Activated CD4-positive, alpha-beta T cell treated with anti-CD3 and anti-CD28 coated beads for 24 hours (primary cell): Measurements from ENCODE around the gene ATF7IP2.
"Not testable (repeated sequence)": the region's sequence is repeated elsewhere in the genome, so short reads cannot be mapped to it uniquely, and the experiment has no call there.

Experiments used
- DNase-seq, 2 donors: peaks; one replicate each; pipeline ENCODE4 v3.0.0-alpha.2; 2020; ENCODE audit warnings: low read depth in 2 of 2

ATF7IP2 gene

DNA sequence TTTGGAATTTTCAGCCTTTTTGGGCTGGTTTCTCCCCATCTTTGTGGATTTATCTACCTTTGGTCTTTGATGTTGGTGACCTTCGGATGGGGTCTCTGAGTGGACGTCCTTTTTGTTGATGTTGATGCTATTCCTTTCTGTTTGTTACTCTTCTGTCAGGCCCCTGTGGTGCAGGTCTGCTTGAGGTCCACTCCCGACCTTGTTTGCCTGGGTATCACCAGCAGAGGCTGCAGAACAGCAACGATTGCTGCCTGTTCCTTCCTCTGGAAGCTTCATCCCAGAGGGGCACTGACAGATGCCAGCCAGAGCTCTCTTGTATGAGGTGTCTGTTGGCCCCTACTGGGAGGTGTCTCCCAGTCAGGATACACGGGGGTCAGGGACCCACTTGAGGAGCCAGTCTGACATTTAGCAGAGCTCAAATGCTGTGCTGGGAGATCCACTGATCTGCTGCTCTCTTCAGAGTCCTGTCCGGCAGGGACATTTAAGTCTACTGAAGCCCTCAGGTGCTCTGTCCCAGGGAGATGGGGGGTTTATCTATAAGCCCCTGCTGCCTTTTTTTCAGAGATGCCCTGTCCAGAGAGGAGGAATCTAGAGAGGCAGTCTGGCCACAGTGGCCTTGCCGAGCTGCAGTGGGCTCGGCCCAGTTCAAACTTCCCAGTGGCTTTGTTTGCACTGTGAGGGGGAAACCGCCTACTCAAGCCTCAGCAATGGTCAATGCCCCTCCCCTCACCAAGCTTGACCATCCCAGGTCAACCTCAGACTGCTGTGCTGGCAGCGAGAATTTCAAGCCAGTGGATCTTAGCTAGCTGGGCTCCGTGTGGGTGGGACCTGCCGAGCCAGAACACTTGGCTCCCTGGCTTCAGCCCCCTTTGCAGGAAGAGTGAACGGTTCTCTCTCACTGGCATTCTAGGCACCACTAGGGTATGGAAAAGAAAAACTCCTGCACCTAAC, 66.6 kb downstream of the ATF7IP2 start:
- not testable (repeated sequence) for DNase-seq

DNA sequence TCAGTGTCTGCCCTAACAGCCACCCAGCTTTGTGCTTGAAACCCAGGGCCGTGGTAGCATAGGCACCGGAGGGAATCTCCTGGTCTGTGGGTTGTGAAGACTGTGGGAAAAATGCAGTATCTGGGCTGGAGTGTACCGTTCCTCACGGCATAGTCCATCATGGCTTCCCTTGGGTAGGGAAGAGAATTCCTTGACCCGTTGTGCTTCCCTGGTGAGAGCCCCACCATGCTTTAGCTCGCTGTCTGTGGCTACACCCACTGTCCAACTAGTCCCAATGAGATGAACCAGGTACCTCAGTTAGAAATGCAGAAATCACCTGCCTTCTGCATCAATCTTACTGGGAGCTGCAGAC, 67.3 kb downstream of the ATF7IP2 start:
- DNase-seq = no peak

- DNase-seq = no peak
These were observed 80.0 kb downstream of the ATF7IP2 start for GRCh38 chr16:10465821-10466220.

- DNase-seq = no peak
These were observed 80.5 kb downstream of the ATF7IP2 start for GRCh38 chr16:10466313-10466712.

DNA sequence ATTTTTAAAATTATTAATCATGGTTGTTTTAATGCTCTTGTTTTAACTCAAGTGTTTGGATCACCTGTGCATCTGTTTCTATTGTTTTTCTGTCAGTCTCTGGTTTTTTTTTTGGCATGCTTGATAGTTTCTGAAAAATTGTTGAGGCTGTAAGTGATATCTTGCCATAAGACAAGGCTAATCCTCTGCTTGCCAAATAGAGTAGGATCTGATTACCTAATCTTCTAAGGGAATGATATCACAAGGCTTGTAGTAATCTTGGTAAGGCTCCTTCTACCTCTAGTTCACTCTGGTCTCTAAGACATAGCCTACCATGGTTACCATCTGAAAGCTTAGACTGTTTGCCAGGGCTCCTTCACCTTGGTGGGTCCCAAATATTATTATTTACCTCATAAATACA, 81.0 kb downstream of the ATF7IP2 start:
- no peak for DNase-seq

GRCh38 chr16:10476636-10477035, 90.8 kb downstream of the ATF7IP2 start:
- DNase-seq = not testable (repeated sequence)

DNA sequence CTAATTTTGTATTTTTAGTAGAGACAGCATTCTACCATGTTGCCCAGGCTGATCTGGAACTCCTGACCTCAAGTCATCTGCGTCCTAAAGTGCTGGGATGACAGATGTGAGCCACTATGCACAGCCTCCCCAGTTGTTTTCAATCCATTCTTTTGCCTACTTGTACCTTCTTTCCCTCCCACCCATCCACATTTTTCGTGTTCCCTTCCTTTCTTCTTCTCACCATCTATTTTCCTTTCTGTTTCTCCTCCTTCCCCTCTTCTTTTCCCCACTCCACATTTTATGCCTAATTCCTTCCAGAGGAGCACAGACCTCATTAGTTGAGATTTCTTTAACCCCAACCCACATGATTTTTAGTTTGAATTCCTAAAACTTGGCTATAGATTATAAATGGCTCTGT, 94.3 kb downstream of the ATF7IP2 start:
- no peak for DNase-seq

GRCh38 chr16:10485159-10485558, 99.3 kb downstream of the ATF7IP2 start:
- no peak for DNase-seq

DNA sequence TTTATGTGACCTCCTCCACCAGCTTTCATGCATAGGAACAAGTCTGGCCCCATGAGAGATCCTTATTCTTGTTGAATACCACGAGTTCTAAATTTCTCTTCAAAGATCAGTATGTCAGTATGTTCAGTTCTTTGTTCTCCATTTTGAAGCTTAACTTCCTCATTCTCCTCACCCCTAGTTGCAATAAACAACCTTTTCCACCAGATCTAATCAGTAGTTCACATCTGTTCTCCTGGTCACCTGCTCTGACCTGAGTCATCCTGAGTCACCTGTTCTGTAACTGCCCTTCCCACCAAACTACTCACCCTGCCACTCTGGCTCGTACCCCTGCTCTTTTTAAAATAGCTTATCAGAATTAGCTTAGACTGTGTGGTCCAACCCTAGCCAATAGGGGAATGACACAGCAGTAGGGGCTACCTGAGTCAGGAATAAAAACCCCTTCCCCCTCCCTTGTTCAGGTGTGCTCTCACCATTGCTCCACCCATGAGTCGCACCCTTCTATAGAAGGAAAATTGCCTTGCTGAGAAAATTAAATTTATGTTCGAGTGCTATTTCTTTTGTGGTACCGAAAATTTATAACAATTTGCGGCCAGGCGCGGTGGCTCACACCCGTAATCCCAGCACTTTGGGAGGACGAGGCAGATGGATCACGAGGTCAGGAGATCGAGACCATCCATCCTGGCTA, 100.0 kb downstream of the ATF7IP2 start:
- DNase-seq = no peak

DNA sequence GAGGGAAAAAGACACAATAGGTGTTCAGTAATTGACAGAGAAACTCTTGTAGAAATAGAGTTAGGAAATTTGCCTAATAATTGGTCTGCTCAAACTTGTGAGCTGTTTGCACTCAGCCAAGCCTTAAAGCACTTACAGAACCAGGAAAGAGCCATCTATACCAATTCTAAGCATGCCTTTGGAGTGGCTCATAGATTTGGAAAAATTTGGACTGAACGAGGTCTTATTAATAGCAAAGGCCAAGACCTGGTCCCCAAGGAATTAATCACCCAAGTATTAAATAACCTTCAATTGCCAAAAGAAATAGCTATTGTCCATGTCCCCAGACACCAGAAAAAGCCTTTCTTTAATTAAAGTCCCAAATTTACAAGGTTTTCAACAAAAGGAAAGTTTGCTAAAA, 104.3 kb downstream of the ATF7IP2 start:
- no peak for DNase-seq

- DNase-seq = no peak
These were observed 107.4 kb downstream of the ATF7IP2 start for GRCh38 chr16:10493276-10493675.

GRCh38 chr16:10494343-10495030, 108.6 kb downstream of the ATF7IP2 start:
- no peak for DNase-seq

DNA sequence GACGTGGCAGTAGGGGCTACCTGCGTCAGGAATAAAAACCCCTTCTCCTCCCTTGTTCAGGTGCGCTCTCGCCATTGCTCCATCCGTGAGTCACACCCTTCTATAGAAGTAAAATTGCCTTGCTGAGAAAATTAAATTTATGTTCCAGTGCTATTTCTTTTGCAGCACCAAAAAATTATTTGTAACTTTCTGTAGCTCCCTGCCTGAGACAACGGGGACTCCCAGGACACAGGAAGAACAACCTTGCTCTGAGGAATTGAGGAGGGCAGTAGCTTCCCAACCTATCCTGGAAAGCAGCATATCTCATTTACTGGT, 109.1 kb downstream of the ATF7IP2 start:
- DNase-seq = no peak

GRCh38 chr16:10497132-10498101, 111.6 kb downstream of the ATF7IP2 start:
- DNase-seq = no peak

DNA sequence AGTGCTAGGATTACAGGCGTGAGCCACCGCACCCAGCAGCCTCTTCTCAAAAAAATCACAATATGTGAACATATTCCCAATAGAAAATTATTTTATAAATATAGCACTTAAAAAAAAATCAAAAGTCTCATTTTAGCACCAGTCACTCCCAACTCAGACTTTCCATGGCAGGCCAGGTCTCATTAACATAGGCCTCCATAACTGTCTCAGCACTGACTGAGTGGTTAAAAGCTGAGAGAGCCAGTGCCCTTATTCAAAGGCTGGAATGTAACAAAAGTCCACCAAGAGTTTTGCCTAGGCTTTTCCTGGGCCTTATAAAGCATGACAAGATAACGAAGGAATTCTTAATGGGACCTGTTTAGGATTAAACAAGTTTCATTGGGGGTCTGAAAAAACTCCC, 114.7 kb downstream of the ATF7IP2 start:
- DNase-seq = no peak

- no peak for DNase-seq
These were observed 115.3 kb downstream of the ATF7IP2 start for GRCh38 chr16:10501016-10501607.

- no peak for DNase-seq
These were observed 116.9 kb downstream of the ATF7IP2 start for GRCh38 chr16:10502776-10503175.

DNA sequence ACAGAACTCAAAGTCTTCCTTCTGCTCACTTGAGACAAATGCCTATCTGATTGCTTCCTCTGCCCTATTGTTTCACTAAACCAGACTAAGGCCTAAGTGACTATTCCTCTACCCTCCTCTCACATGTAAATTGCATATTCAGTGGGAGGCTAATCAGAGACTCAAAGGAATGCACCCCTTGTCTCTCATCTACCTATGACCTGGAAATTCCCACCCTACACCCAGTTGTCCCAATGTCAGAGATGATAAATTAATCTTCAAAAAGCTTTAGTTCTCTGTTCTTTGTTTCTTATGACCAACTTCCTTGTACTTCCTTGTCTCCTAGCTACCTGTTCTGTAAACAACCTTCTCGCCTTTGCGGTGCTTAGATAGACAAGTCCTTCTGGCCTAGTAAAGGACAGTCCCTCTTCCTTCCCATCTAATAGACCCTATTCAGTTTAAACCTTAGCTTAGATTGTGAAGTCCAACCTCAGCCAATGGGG, 118.6 kb downstream of the ATF7IP2 start:
- DNase-seq = no peak

GRCh38 chr16:10505286-10505685, 119.4 kb downstream of the ATF7IP2 start:
- DNase-seq = not testable (repeated sequence)

GRCh38 chr16:10509534-10510025, 123.7 kb downstream of the ATF7IP2 start:
- peak; percentile 12 to 46 for DNase-seq

DNA sequence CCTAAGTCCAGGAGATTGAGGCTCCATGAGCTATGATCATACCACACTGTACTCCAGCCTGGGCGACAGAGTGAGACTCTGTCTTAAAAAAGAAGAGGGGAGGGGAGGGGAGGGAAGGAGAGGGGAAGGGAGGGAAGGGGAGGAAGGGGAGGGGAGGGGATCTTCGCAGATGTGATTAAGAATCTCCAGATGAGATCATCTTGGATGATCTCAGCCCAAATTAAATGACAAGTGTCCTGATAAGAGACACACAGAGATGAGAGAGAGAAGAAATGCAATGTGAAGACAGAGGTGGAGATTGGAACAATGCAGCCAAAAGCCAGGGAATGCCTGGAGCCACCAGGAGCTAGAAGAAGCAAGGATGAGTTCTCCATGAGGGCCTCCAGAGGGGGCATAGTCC, 124.4 kb downstream of the ATF7IP2 start:
- DNase-seq = no peak
